Right hindlimb (tissue), 1 donor: ENCODE data around the gene GTF3C2.
"Not testable (repeated sequence)": the region's sequence is repeated elsewhere in the genome, so short reads cannot be mapped to it uniquely, and the experiment has no call there.

Experiments
- DNase-seq: peaks from one replicate; pipeline ENCODE4 v3.0.0-alpha.2; 2018

Gene GTF3C2

DNA sequence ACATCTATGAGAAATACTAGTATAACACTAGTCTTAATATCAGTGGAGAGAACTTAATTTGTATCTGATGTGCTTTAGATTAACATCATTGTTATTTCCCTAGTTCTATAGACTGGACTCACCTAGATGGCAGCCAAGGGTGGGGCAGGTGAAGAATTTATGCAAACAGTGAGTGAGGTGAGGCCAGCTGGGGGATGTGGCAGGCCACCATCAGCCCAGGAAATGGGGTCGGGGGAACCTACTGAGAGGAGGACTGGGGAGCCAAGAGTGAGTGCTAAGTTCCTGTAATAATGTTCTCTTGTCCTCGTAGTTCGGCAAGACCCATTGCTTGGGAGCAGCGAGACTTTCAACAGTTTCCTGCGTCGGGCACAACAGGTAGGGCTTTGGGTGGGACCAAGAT, 16.4 kb upstream of the GTF3C2 start:
- DNase-seq = no peak

DNA sequence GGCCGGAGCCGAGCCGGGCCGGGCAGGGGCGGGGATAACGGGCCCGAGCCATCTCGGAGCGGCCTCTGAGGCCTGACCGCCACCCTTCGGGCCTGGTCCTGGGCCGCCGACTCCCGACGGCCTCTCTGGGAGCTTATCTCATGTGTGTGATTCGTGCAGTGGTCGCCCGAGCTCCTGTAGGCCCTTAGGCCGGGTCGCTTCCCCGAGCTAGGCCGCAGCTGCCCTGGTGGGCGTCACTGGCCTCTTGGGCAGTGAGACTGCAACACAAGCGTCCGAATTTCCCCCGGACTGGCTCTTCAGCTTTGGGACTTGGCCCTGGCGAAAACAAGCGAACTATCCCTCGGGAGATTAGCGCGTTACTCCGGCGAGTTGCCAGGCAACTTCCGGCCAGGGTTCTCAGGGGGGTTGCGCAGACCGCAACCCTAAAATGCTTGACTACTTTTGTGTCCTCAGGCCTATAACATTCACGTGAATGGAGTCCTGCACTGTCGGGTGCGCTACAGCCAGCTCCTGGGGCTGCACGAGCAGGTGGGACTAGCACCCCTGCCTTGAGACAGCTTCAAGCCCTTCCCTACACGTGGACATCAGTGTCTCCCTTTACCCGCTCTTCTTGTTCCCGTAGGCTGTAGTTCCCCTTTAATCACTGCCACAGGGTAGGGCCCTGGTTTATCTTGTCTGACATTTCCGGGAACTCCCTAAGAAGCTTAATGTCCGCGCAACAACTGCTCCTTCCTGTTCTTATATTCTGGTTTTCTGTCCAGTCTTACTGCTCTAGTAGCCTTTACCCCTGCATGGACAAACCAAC, 14.5 kb upstream of the GTF3C2 start:
- peak; percentile 62 for DNase-seq

DNA sequence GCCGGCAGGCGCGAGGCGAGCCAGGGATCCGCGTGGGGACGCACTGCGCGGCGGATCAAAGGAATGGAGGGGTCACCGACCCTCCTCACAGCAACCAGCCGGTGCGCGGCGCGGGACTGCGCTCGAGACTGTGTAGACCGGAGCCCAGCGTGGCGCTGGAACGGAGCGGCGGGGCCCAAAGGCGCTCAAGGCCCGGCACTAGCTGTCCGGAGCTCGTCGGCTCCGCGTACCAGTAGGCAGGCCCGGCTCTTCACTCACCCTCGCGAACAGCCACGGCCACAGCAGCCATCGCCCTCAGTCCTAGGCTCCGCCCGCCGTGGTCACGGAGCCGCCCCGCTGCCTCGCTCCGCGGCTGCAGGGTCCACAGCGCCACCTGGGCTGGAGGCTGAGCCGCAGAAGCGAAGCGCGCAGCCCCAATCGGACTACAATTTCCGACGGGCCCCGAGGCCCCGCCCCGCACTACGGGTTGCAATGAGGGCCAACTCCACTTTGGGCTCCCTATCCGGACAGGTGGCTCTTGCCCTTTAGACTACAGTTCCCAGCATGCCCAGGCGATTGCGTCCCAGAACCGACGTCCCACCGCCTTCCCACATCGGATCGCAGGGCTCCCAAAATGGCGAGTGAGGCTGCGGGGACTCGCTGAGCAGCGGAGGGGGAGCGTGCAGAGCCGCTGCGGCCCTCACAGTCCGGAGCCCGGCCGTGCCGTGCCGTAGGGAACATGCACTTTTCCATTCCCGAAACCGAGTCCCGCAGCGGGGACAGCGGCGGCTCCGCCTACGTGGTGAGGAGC, 13.7 kb upstream of the GTF3C2 start, which contains the start of the genes EIF2B4 and SNX17:
TSS of gene EIF2B4 (minus strand) at position 313 of the 790 bp plus-strand sequence. CDS start at position 289, 24 bp downstream.
TSS of gene SNX17 (plus strand) at position 591 of the 790 bp plus-strand sequence. CDS start at position 719, 128 bp downstream.
- peak; percentile 100 for DNase-seq

DNA sequence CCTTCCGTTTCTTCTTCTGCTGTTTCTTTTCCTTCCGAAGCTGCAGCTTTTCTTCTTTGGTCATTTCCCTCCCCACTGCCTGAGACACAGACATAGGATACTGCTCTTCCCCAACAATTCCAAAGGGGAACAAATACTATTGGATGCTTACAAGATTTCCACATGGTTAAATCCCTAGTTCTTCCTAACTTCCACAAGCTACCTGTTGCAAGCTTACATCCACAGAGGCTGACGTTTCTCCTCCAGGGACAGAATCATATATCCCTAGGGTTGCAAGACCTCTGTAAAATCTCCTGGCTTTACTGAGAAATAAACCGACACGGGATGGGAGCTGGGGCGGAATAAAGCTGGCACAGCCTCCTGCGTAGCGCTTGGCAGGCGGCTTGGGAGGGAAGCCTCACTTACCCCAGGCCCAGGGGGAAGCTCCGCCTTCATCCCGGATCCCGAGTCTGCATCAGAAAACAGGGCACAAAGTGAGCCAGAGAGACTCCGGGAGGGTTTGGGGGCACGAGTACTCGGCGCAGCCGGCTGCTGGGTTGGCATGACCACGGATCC, 13.0 kb upstream of the GTF3C2 start:
- DNase-seq = no peak

DNA sequence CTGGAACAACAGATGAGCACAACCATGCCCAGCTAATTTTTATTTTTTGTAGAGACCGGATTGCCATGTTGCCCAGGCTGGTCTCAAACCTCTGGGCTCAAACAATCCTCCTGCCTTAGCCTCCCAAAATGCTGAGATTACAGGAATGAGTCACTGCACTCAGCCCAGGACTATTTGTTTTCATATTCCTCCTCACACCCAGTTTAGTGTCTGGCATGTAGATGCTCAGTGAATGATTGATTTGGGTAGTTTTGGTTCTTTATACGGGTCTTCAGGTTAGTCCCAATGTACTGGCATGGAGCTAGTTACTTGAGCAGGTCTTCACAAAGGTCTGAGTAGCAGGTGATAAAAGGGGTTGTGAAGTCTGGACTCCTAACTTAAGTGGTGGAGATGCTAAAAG, 7.4 kb upstream of the GTF3C2 start:
- DNase-seq = no peak

DNA sequence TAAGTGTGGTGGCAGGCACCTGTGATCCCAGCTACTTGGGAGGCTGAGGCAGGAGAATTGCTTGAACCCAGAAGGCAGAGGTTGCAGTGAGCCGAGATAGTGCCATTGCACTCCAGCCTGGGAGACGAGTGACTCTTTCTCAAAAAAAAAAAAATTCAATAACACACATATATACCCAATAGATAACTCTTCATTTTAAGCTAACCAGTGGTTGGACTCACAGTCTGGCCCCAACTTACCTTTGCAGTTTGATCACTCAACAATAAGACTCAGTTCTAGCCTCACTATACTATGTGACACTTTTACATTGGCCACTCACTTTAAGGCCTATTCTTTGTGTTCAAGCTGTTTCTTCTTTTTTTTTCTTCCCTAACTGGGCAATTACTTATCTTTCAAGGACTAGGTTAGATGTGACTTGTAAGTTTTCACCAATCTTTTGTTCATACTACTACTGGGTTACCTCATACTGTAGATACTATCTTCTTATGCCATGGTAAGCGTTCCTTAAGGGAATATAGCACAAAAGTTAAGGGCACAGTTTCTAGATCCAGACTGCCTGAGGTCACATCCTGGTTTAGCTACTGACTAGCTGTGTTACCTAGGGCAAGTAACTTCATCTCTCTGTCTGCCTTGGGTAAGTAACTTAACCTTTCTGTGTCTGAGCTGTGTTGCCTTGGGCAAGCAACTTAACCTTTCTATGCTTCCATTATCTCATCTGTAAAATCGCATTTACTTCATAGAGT, 6.3 kb upstream of the GTF3C2 start:
- DNase-seq = no peak

DNA sequence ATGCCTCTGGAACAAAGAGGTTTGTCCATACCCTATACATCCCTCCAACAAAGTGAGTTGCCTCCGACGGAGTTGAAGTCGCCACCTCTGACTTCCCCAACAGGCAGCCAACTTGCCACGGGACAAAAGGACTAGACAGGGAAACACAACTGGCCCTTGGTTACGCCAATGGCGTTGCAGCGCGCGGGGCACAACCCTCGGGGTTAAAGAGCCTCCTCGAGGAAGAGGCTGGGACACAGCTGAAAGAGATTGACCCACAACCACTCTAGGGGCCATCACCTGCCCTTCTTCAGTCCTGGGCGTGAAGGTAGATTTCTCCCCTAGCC, 545 bp downstream of the GTF3C2 start:
- no peak for DNase-seq

DNA sequence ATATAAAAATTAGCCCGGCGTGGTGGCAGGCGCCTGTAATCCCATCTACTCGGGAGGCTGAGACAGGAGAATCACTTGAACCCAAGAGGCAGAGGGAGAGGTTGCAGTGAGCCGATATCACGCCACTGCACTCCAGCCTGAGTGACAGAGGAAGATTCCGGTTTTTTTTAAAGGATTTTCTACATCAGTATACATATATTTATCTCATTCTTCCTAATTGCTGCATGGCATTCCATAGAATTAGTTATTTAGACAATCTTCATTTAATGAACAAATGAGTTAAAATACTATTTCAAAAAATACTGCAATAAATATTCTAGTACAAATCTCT, 2.0 kb downstream of the GTF3C2 start:
- no peak for DNase-seq

DNA sequence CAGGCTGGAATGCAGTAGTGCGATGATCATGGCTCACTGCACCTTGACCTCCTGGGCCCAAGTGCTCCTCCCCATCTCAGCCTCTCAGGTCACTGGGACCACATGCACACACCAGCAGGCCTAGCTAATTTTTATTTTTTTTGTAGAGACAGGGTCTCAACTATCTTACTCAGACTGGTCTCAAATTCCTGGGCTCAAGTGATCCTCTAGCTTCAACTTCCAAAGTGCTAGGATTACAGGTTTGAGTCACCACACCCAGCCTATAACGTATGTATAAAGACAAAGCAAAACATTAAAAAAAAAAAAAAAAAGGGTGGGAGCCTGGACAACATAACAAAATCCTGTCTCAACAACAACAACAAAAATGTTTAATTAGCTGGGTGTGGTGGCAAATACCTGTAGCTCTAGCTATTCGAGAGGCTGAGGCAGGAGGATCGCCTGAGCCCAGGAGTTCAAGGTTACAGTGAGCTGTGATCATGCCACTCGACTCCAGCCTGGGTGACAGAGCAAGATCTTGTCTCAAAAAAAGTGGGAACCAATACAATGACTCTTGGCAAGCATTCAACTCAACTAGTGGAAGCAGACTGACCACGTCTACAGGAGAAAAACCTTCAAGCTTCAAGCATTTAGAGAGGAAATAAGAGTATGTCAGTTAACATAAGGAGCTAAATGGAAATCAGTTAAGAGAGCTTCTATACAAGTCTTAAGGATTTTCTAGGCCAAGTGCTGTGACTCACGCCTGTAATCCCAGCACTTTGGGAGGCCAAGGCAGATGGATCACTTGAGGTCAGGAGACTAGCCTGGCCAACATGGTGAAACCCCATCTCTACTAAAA, 2.6 kb downstream of the GTF3C2 start:
- DNase-seq = no peak

DNA sequence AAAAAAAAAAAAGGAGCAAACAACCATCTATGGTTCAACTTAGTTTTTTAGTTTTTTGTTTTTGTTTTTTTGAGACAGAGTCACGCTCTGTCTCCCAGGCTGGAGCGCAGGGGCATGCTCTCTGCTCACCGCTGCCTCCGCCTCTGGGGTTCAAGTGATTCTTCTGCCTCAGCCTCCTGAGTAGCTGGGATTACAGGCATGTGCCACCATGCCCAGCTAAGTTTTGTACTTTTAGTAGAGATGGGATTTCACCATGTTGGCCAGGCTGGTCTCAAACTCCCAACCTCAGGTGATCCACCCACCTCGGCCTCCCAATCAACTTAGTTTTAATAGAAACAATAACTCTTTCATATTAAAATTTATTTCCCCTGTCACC, 3.2 kb downstream of the GTF3C2 start:
- not testable (repeated sequence) for DNase-seq

DNA sequence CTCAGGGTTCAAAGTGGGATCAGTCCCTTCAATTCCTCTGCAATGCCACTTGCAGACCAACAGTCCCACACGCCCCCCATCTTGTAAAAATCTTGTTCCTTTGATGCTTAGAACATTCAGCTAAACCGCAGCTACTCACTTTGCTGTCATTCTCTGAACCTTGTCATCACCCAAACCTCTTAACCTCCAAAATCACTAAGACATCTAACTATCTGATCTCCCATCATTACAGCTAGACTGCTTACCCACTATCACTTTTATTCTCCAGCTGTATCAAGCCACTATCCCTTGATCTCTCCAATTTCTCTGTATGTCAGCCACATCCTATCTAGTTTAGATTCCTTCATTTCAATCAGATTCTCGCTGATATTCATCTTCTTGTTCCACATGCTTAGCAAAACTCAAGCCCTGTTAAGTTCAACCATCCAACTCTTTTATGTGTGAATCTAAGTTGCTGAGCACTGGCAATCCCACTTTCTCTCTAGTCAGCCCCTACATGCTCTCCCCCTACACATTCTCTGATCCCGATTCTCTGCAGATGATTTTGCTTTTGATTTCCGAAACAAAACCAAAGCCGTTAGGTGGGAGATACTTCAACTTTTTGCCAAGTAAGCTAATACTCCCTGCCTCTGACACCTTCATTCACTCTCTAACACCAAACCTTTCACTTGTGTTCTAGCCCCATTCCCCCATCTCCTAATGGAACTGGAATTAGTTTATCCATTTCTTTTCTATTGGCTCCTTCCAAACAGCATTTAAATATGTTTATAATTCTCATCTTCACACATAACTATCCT, 4.6 kb downstream of the GTF3C2 start:
- DNase-seq = no peak

DNA sequence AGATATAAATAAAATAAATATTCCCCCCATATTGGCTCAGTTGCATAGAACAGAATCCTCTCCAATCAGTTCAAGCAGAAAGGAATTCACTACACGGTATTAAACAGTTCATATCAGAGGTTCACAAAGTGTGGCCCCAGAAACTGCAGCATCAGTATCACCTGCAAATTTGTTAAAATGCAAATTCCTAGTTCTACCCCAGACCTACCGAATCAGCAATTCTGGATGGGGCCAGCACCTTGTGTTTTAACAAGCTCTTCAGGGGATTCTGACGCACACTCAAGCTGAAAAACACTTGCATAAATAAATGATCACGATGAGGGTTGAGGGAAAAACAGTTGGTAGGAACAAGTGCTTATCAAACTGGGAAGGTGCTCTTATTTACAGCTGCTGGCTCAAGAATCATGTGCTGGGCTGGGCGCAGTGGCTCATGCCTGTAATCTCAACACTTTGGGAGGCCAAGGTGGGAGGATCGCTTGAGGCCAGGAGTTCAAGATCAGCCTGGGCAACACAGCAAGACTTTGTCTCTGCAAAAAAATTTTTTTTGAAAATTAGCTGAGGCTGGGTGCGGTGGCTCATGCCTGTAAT, 6.4 kb downstream of the GTF3C2 start:
- DNase-seq = no peak

DNA sequence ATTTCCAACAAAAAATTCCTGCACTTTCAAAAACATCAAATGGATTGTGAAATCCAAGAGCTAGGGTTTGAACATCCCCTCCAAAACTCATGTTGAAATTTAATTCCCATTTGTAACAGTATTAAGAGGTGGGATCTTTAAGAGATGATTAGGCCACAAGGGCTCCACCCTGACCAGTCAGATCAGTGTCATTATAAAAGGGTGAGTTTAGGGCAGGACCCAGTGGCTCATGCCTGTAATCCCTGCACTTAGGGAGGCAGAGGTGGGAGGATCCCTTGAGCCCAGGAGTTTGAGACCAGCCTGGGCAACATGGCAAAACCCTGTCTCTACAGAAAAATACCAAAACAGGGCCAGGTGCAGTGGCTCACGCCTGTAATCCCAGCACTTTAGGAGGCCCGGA, 8.9 kb downstream of the GTF3C2 start:
- no peak for DNase-seq

DNA sequence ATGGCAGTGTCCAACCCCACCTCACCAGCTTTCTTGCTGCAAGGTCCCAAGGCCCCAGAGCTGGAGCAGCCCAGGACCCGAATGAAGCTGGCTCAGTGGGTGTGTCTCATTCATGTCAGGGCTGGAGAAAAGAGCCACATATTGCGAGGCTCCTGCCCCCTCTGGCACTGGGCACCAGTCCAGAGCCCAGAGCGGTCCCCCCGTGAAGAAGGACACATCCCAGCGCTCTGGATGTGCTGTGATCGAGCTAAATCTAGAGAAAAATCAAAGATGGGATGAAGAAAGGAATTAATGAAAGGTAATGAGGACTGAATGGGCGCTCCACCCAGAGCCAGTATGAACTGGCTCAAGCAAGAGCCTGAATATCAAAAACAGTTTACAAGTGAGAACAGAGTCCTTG, 20.4 kb downstream of the GTF3C2 start:
- no peak for DNase-seq

DNA sequence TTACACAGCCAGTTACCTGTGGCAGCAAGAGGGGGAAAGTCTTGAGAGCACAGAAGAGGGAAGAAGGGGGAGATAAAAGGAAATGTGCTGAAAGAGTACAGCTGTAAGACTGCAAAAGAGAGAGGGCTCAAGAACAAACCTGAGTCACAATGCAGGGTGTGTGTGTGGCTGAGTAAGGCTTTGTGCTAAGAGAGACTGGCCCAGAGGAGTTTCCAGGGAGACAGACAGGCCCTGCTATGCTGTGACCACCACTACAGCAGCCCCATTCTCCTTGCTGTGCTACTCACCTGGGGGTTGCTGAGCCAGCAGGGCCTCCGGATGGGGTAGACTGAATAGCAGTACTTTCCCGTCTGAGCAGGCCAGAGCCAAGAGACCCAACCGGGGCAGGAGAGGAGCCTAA, 21.3 kb downstream of the GTF3C2 start:
- no peak for DNase-seq

DNA sequence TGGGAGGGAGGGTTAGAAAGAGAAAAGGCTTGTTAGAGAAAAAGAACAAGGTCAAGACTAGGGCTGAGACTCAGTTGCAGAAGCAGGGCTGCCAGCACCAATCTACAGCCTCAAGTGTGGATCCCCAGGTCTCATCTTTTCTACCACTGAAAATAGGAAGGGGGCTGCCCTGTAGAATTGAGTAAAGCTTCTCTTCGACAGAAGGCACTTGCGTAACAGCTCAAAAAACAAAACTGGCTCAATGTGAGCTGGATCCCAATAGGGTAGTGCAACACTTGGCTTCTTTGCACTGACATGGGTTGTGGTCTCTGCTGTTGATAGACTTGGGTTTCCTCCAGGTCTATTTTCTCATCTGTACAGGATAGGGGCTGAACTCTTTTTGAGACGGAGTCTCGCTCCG, 31.8 kb downstream of the GTF3C2 start:
- no peak for DNase-seq

DNA sequence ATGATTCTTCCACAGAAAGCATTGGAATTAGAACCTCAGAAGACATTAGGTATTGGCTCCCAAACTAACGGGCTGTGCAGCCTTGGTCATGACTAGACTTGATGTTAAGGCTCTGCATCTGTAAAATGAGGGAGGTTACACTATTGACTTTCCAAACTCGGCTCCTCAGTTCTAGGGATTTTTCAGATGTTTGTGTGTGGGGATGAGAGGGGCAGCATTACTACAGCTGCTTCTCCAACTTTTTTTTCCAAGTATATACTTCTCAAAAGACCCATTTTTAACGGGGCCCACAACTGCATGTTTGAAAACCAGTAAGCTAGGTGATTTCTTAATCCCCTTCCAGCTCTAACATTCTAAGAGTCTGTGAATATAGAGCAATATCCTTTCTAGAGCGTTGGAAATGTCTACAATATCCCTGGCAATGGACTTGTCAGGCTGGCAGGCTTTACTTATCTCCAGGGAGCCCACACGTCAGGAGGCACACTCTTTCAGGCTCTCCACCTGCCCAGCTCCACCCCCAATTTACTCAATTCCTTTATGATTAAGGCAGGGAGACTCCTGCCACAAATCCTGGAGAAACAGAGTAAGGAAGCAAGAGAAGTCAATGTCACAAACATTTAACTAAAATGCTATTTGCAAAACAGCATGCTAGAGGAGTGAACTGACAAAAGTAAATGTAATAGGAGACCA, 32.8 kb downstream of the GTF3C2 start:
- DNase-seq = no peak

DNA sequence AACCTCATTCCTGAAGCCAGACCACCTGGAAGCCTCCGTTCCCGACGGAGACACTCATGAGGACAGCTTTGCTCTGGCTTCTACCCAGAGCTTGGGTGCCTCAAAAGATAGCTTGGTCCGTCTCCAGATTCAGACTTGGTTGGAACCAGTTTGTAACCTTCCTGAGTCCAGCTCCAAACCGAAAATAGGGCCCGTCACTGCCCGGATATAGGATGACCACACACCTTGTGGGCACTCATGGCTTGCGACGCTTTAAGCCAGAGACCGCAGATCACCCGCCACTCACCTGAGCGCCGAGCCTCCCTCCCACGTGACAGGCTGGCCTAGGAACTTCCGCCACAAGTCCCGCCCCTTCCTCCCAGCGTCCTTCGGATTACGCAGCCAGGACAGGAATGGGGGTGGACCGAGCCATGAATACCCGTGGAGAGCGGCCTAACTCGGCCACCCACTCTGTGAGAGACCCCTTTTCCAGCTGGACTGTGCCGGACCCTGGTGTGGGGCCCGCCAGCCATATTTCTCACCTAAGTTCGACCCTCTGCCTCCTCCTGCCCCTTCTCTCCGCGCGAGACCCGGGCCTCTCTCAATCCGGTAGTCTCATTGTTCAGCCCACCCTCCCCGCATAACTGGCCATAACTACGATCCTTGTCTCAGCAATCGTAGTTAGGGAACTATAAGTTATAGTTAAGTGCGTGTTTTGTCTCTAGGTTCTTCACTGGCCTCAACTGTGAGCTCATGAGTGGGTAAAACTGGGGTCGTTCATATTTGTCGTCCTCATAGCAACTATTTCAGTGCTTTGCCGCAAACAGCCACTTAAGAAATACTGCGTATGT, 33.6 kb downstream of the GTF3C2 start, which contains the start of gene MPV17:
TSS of gene MPV17 (minus strand) at position 332 of the 830 bp plus-strand sequence. CDS start 580 bp downstream, outside the sequence.
- peak; percentile 95 for DNase-seq

DNA sequence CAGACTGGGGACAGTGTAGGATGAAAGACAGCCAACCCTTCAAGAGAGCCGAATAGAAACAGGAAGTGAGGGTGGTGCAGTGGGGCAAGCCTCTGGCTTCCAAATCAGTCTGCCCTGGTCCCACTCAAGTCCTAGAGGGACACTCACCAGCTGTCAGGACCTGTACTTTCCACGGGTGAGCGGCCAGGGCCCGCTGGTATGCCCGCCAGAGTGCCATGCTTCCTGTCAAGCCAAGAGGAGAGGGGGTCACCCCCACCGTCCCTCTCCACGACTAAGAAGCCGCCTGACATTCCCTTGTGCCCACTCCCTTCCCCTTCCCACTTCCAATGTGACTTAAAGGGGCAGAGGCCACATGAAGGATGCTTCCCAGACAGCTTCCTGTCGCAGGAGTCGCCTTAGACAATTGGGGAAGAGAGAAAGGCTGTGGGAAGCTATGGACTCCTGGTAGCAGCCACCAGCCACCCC, 34.2 kb downstream of the GTF3C2 start:
- no peak for DNase-seq
